GM12801 (cell line): Measurements from ENCODE around the gene CNKSR1.

Experiments used
- CTCF ChIP-seq: IDR thresholded peaks from one replicate; pipeline ENCODE4 v1.5.1; 2011; ENCODE audit warnings: control low read depth; ENCODE audit not compliant: insufficient read length; ENCODE audit errors: extremely low read depth

The CNKSR1 gene

GRCh38 chr1:26156285-26157038 lies 20.8 kb upstream of the CNKSR1 start:
- no peak for TF ChIP-seq CTCF

GRCh38 chr1:26158271-26158907 lies 18.9 kb upstream of the CNKSR1 start:
- TF ChIP-seq CTCF: no peak

DNA sequence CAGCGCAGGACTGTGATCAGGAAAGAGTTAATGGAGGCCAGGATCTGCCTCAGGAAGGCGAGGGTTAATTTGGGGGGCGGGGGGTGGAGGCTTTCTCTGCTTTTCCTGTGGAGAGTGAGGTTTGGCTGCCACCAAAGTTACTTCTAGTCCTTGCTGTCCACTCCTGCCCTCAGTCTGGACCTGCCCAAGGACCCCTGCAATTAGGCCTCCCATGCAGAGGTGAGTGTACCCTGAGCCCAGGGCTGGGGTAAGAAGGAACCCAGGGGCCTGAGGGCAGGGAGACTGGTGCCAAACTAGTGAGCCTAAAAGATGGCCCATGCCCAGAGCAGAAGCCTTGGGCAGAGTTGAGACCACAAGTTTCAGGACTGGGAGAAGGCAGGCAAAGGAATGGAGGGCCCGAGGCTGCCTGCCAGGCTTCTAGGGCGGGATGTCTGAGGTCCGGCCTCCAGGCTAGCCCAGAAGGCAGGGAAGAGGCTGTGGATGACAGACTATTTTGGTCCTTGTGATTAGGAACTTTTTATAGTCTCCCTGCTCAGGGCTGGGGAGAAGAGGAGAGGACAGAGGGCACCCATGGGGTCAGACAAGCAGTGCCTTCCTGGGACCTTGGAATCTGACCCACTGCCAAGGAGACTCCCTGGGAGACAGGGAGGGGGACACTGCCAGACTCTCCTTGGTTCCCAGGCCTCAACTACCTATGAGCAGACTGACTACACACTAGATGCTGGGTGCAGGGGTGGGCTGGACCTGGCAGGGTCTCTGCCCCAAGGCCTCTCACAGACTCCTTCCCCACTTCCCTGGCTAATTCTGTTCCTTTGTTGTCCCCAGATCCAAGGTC lies 18.2 kb upstream of the CNKSR1 start, which contains the start of gene FAM110D:
FAM110D (plus strand) TSS at position 172 of the 835 bp plus-strand sequence. CDS start 2,213 bp downstream, outside the sequence.
- TF ChIP-seq CTCF: no peak

DNA sequence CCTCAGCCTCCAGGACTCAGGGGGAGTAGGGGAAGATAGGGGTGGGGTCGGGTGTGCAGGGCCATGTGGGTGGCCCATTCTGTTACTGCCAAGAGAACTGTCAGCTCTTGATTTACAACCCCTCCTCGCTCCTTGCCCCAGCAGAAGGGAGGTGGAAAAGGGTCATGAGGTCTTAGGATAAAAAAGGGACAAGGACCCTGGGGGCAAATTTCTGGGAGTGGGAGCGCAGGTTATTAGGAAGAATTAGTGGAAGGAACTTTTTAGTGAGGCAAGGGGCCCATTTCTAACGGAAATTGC lies 17.6 kb upstream of the CNKSR1 start:
- no peak for TF ChIP-seq CTCF

DNA sequence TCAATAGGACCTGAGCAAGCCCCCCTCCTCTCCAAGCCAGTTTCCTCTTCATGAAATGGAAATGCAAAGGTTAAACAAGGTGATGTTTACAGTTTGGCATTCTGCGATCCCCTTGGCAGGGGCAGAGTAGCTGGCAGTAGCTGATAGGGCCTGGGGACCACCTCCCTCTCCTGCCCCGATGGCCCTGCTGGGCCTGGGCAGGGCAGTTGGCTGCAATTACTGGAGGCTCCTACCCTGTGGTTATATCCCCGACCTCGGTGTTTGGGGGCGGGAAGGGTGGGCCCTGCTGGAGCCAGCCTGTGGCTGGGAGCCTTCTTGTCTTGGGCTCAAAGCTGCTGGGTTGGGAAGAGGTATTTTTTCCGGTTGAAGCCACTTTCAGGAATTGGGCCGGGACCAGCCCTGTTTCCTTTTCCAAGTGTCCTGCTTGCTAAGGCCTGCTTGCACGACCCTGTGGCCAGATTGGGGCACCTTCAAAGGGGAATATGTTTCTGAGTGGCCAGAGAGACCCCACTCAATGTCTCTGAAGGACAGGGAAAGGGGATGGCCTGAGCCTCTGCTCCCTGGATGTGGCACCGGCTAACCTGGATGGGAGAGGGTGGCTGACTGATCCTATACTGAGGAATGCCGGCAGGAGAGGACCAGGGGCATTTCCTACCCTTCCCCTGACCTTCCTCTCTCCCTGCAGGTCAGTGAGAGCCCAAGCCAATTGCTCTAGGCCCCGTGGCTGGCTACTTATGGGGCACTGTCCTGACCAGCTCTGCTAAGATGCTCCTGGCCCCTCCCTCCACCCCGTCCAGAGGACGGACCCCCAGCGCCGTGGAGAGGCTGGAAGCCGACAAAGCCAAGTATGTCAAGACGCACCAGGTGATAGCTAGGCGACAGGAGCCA lies 16.5 kb upstream of the CNKSR1 start:
- no peak for TF ChIP-seq CTCF

GRCh38 chr1:26161415-26162219 lies 15.7 kb upstream of the CNKSR1 start:
- TF ChIP-seq CTCF: no peak
